Cardiac muscle cell (in vitro differentiated cells and primary cell): ENCODE results near the gene SYT11. TPM values are rescaled to one million over a fixed set of nuclear protein-coding genes. Genes with fewer than 3 reads are reported as not detected.

Experiments used
- DNase-seq, 2 donors: peaks; one replicate each; pipeline versions ENCODE4 v3.0.0 to v3.0.0-alpha.2; 2010 to 2017; ENCODE audit warnings: low read depth in 1 of 2, low spot score in 1 of 2
- H3K27ac ChIP-seq: fragments of 200-600 bp; sonication (generic); 2 replicates; pipeline ENCODE4 v1.5.1; 2016
- H3K27me3 ChIP-seq: fragments of 200-600 bp; sonication (generic); 2 replicates; pipeline ENCODE4 v1.6.0; 2016; ENCODE audit warnings: control low read depth
- H3K36me3 ChIP-seq: fragments of 200-600 bp; sonication (generic); 2 replicates; pipeline ENCODE4 v1.5.1; 2016; ENCODE audit warnings: control low read depth
- H3K4me1 ChIP-seq: fragments of 200-600 bp; sonication (generic); 2 replicates; pipeline ENCODE4 v1.8.1; 2017; ENCODE audit warnings: low read depth, mild to moderate bottlenecking, mixed run types
- H3K4me3 ChIP-seq: fragments of 200-600 bp; sonication (generic); 2 replicates; pipeline ENCODE4 v1.5.1; 2016; ENCODE audit warnings: mild to moderate bottlenecking
- H3K9me3 ChIP-seq: fragments of 200-600 bp; sonication (generic); 2 replicates; pipeline ENCODE4 v1.5.1; 2017; ENCODE audit warnings: low read depth, mild to moderate bottlenecking, control low read depth
- polyA plus RNA-seq: library from polyadenylated mRNA; unstranded; fragments of >200 nt; fragmentation: Nextera tagmentation; extraction: Ambion mirVana; gene quantifications from 2 replicates; pipeline ENCODE4 v1.2.1, GENCODE V29; 2016
- total RNA-seq: library from RNA; depleted of rRNA; stranded (reverse); fragments of >200 nt; gene quantifications from 2 replicates; pipeline ENCODE4 v1.2.3, GENCODE V29; 2016
- TF ChIP-seq, protein P1 (sequence below): IDR thresholded peaks from 2 replicates; pipeline ENCODE4 v1.5.1; 2012; ENCODE audit warnings: low read depth, mild to moderate bottlenecking, low read length

Gene SYT11
- total and polyA plus RNA-seq, 2 experiments from 2014 or later = 2.3 to 2.5 TPM

DNA sequence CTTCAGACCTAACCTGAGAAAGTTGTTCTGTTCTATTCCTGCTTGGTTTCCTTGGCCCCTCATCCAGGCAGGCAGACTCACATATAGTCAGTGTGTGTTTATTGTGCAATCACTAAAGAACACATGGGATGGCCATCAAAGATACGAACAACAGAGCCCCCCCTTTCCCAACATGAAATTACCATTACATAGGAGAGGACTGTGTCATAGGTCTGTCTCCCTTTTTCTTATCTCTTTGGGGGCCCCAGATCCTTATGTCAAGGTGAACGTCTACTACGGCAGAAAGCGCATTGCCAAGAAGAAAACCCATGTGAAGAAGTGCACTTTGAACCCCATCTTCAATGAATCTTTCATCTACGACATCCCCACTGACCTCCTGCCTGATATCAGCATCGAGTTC is 21.6 kb downstream of the SYT11 start:
- H3K4me3 ChIP-seq = no peak overlapping the region
- no peak overlapping the region for H3K27ac ChIP-seq
- H3K36me3 ChIP-seq = no peaks in the 10 kb centered on the region
- H3K4me1 ChIP-seq = peaks cover 4% of the 10 kb centered on the region
- TF ChIP-seq, protein P1, sequence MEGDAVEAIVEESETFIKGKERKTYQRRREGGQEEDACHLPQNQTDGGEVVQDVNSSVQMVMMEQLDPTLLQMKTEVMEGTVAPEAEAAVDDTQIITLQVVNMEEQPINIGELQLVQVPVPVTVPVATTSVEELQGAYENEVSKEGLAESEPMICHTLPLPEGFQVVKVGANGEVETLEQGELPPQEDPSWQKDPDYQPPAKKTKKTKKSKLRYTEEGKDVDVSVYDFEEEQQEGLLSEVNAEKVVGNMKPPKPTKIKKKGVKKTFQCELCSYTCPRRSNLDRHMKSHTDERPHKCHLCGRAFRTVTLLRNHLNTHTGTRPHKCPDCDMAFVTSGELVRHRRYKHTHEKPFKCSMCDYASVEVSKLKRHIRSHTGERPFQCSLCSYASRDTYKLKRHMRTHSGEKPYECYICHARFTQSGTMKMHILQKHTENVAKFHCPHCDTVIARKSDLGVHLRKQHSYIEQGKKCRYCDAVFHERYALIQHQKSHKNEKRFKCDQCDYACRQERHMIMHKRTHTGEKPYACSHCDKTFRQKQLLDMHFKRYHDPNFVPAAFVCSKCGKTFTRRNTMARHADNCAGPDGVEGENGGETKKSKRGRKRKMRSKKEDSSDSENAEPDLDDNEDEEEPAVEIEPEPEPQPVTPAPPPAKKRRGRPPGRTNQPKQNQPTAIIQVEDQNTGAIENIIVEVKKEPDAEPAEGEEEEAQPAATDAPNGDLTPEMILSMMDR = no peak
- no peaks in the 10 kb centered on the region for H3K27me3 ChIP-seq
- no peak for DNase-seq
- no peaks in the 10 kb centered on the region for H3K9me3 ChIP-seq

DNA sequence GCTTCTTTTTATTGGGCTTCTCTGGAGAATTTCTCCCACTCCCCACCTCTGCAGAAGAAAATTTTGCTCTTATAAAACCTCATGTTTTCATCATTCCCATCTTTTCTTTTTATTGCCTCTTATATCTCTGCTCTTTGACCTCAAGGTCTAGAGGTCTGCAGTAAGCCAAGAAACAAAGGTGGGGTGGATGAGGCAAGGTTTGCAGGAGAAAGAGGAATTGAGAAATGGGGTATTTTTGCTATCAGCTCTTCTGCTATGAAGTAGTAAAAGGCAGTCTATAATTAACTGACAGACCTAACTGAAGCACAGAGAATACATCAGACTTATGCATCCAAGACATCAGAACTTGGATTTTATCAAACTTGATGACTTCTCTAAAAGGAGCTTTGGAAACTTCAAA is 22.9 kb downstream of the SYT11 start:
- H3K36me3 ChIP-seq = no peaks in the 10 kb centered on the region
- H3K27me3 ChIP-seq = no peaks in the 10 kb centered on the region
- DNase-seq = no peak
- peaks cover 4% of the 10 kb centered on the region for H3K4me1 ChIP-seq
- H3K27ac ChIP-seq = no peak overlapping the region
- TF ChIP-seq, protein P1 = no peak
- no peak overlapping the region for H3K4me3 ChIP-seq
- no peaks in the 10 kb centered on the region for H3K9me3 ChIP-seq

DNA sequence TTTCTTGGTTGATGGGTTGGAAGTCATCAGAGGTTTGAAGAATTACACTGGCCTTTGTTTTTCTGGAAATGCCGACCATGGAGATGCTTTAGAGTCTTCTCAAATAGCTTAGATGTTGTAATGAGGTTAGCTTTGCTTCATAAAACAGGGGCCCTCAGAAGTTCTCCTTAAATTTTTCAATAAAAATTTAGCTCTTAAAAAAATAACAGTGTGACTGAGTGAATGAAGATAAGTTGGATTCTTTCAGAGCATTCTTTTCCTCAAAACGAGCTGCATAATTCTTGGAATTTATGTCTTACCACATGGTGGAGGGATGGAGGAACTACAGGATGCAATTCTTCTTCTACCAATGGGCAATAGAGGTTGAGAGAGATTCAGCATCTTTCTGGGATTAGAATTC is 23.4 kb downstream of the SYT11 start:
- Histone ChIP-seq H3K36me3 (no peaks in the 10 kb centered on the region), H3K27ac (no peak overlapping the region), H3K9me3 (no peaks in the 10 kb centered on the region), H3K27me3 (no peaks in the 10 kb centered on the region), H3K4me3 (no peak overlapping the region), H3K4me1 (peaks cover 4% of the 10 kb centered on the region)
- TF ChIP-seq, protein P1 = no peak
- no peak for DNase-seq

DNA sequence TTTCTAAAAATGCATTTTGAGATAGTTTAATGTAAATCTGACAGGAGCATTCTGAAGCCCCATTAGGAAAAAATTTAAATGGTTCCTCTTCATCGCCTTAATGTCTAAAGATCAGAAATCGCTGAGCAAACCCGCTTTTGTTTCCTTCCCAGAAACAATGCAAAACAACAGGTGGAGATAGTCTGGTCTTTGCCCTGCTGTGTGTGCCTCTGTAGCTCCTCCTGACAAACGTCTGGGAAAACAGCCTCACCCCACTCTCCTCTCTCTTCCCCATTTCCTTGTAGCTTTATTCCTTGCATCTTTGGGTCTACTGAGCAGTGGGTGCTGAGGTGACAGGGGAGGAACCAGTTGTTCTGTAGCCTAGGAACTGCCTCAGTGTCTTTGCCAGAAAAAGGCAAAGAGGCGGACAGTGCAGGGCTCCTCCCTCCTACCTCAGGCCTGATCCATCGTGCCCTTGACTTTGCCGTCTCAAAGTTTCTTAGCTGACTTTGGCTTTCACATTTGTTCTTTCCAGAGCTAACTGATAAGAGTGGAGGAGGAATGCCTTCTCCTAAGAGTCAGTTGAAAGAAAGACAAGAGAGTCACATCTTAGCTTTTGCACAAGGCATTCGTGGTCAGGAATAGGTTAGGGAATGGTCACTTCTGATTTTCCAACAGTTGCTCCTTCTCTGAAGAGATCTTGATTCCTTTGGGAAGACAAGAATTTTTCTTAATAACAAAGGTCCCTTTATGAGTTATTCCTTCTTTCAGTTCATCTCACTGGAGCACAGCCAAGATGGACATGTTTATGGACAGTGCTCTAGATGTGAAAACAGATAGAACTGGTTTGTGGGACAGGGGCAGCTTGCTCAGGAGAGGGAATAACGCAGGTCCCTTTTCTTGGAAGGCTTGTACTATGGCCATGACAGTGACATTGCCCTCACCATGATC is 24.9 kb downstream of the SYT11 start:
- no peaks in the 10 kb centered on the region for H3K27me3 ChIP-seq
- H3K4me1 ChIP-seq = peaks cover 4% of the 10 kb centered on the region
- H3K27ac ChIP-seq = no peak overlapping the region
- TF ChIP-seq, protein P1 = no peak
- H3K4me3 ChIP-seq = no peak overlapping the region
- H3K36me3 ChIP-seq = no peaks in the 10 kb centered on the region
- peak in 1 of 2 donors; percentile 40 for DNase-seq
- no peaks in the 10 kb centered on the region for H3K9me3 ChIP-seq

DNA sequence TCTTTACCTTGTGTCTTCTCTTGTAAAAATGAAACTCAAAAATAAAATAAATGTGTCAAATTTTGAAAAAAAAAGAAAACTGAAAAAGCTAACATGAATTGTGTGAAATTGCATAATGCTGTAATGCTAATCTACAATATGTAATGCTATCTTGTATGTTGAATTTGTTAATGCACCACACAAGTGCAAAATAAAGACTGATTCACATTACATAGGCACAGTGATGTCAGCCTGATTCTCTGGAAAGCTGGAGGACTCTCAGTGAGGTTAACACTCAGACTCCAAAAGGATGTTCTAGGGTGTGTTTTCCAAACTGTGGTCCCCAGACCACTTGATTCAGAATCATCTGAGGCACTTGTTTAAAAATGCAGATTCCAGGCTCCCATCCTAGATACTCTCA is 25.6 kb downstream of the SYT11 start:
- Histone ChIP-seq H3K4me1 (peaks cover 4% of the 10 kb centered on the region), H3K36me3 (no peaks in the 10 kb centered on the region), H3K9me3 (no peaks in the 10 kb centered on the region), H3K4me3 (no peak overlapping the region), H3K27me3 (no peaks in the 10 kb centered on the region), H3K27ac (no peak overlapping the region)
- DNase-seq = peak in 1 of 2 donors; percentile 26
- TF ChIP-seq, protein P1 = no peak
